DMS153 treated with DMSO at 0.1 percent for 48 hours (cell line): ENCODE measurements around the gene TEDDM1.
A peak's percentile ranks its signal among the peaks of the same experiment; 100 is the strongest.
"Not testable (repeated sequence)": the region's sequence is repeated elsewhere in the genome, so short reads cannot be mapped to it uniquely, and the experiment has no call there.

ENCODE experiments used
- DNase-seq: peaks from one replicate; lab custom pipeline; 2025; ENCODE audit not compliant: unreplicated experiment; lab: John Stamatoyannopoulos, UW

The TEDDM1 gene, protein sequence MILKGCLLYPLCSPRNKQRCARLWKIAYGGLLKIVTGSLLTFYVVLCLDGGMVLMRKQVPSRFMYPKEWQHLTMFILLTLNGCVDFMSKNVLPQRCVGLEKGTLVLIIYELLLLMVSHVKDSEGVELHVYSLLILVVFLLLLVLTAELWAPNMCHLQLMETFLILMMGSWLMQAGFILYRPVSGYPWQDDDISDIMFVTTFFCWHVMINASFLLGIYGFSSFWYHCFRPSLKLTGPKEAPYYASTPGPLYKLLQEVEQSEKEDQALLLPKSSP

DNA sequence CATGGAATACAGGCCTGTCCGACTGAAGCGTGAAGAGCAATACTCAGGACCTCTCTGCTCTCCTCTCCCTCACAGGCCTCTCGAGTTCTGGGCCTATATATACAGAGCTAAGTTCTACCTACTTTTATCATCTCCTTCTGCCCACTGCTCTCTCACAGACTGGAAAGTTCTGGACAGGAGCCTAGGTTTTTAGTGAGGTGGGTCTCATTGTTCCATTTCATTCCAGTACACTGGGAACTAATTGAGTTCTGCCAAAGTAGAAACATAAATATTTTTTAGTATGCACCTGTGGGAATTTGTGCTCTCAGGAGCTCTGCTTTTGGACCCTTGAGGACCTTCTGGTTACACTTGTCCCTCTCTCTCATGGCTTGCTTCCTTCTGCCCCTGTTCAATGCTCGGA is at the start of gene TEDDM1:
TSS of gene TEDDM1 (minus strand) at position 101 of the 400 bp plus-strand sequence. CDS start 182 bp downstream, outside the sequence.
- no peak for DNase-seq

DNA sequence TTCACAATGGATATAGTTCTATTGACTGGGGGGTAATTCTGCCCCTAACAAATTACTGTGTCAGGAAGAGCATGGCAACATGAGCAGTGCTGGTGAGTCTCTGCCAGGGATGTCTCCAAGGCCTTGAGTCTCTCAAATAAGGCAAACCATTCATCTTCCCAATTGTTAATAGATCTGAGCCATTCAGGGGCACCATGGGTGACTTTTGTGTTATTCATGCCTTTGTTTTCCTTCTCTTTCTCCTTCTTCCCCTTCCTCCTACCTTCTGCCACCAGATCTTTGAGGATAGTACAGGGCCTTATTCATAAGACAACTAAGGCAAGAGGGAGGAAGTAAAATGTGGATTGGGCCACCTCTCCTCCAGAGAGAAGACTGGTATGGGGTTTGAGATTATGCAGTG is 49.6 kb upstream of the TEDDM1 start, which contains the start of gene RGSL1:
TSS of gene RGSL1 (plus strand) at position 60 of the 400 bp plus-strand sequence. CDS start at position 80, 20 bp downstream.
- no peak for DNase-seq

DNA sequence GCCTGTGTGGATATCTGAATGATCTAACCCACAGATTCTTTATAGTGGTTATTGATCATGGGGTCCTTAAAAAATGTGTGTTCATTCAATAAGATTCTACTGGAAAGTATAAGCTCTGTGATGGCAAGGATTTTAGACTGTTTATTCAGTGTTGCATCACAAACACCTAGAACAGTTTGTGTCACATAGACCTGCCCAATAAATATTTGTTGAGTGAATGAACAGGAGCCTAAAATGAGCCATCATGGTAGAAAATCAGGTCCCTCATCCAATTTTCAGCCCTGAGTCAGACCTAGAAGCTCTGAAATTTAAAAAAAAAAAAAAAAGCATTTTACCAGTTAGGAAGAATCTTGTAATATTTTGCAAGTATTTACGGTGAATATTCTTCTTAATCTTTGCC is 47.2 kb upstream of the TEDDM1 start:
- no peak for DNase-seq

DNA sequence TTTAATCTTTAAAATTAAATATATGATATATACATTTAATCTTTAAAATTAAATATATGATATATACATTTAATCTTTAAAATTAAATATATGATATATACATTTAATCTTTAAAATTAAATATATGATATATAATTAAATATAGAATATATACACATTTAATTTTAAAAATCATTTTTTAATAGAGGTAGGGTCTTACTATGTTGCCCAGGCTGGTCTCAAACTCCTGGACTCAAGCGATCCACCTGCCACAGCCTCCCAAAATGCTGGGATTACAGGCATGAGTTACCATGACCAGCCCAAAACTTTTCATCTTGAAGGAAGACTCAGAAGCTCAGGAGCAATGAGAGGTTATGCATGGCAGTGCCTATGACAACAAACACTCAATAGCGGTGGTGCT is 46.7 kb upstream of the TEDDM1 start:
- not testable (repeated sequence) for DNase-seq

DNA sequence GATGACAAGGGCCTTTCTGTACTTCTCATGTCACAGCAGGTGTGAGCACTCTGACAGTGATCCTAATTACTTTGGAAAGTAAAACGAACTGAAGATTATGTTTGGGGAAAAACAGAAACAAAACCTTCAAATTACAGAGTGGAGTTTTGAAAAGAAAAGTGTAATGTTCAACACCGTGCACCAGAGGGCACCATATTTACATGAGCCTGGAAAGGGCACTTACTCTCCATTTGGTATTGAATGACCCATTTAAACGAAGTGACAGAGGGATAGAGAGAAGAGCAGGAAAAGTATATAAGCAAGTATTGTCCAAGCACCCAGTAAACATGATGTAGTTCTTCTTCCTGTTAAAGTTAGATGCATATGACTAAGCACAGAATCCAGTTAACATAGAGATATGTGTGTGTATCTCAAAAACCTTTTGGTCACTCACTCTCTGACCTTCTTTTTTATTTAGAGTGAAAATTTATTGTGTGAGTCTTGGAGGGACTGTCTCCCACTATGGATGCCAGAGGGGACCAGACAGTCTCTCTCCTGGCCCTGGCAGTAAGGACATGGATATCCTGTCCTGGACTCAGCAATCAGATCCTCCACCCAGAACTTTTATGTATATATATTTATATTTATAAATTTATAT is 45.7 kb upstream of the TEDDM1 start:
- DNase-seq = peak; percentile 85

DNA sequence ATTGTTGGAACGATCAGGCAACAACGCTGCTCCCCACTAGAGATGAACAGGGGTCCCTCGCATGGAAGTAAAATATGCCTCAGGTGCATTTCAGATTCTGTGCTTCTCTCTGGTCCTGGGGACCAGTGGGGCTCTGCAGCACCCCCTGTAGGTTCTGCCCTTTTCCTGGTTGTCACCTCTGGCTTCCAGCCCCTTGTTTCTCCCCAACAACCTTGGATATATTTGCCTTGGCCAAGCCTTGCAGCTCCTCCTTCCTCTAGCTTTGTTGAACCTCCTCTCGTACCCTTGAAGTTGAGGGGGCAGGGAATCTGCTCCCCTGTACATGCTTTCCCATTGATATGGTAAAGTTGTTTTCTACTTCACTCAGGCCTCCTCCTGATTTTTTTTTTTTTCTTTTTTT is 44.0 kb upstream of the TEDDM1 start:
- DNase-seq = no peak

DNA sequence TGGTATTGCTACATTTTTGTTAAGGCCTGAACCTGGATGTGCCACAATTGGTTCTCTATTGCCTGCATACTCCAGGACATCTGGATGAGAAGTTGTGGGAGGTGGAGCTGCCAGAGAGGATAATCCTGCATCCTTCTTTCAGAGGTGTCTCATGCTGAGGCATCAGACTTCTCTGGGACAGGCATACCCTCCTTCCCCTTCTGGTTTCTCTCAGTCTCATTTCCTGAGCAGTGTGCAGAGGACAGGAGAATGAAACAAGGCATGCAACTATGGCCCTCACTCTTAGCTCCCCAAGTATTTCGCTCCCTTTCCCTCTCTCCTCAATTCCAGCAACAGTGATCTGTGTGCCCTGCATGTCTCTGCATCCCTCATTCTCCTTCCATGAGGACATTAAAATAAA is 41.9 kb upstream of the TEDDM1 start:
- DNase-seq = no peak

DNA sequence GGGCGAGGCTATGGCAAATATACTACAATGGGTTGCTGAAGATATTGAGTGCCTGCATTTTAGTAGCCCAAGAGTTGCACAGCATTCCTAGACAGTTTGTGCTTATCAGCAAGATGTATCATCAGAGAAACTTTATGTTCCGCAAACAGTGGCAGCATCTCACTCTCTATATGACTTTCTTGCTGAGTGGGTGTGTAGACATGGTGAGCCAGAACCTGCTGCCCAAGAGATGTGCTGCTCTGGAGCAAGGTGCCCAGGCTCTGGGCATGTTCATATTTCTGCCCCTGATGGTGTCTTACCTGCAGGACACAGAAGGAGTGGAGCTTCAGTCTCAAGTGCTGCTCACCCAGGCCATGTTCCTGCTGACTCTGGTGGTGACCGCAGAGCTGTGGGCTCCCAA is 41.3 kb upstream of the TEDDM1 start:
- DNase-seq = no peak

DNA sequence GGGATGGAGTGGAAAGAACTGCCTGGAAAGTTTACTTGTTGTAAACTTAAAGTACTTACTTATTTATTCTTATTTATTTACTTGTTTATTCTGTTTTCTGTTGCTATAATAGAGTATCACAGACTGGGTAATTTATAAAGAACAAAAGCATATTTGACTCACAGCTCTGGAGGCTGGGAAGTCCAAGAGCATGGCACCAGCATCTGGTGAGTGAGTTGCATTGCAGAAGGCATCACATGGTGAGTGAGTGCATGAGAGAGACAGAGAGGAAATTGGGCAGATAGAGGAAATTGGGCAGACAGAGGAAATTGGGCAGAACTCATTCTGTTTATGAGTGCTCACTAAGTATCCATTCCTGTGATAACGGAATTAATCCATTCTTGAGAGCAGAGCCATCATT is 37.9 kb upstream of the TEDDM1 start:
- DNase-seq = no peak

DNA sequence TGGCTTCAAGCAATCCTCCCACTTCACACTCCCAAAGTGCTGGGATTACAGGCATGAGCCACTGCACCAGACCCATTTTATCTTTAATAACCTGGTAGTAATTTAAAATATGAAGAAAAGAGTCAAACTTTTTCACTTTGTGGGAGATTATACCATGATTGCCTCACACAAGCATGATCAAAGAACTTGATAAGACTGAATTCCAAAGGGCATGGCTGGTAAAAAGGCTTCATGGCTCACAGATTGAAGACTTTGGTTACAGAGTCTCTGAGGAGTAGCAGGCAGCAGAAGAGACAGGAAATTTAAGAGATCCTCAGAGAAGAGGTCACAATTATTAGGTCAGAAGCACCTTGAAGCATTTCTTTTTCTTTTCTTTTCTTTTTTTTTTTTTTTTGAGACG is 33.1 kb upstream of the TEDDM1 start:
- no peak for DNase-seq

DNA sequence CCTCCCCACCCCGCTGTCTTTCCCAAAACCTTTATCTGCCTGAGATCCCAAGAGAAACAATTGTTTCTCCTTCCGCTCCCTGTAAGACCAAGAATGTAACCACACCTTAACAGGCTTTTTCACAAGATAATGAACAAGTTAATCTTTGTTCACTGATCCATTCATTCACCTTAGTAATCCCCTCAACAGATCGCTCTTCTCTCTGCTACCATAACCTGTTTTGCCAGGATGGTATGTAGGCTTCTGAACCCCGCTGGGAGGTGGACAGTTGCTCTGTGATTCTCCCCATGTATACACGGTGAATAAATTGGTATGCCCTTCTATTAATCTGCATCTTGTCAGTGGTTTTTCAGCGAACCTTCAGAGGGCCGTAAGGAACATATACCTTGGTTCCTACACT is 30.8 kb upstream of the TEDDM1 start:
- DNase-seq = no peak

DNA sequence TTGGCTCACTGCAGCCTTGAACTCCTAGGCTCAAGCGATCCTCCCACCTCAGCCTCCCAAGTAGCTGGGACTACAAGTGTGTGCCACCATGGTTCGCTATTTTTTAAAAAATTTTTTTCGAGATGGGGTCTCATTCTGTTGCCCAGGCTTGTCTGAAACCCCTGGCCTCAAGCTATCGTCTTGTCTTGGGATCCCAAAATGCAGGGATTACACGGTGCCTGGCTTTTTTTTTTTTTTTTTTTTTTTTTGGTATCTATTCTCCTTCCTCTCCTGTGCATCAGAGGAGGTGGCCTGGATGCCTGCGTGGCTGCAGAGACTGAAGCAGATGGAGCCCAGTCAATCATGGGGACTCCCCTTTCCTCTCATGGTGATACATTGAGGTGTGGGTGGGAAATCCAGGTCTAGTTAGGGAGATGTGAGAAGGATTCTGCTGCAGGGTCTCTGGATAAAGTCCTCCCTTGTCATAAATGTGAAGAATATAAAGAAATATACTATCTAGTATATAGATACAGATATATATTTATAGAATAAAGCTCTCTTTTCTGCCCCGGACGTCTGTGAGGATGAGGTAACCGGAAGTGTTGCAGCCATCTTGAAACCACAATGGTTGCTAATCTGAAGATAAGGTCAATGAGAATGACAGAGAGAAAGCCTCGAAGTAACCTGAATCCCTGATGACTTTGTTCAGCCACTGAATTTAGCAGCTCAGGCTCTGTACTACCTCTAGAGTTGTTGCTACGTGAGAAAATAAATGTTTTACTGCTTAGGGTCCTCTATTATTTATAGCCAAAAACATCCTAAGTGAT is 30.0 kb upstream of the TEDDM1 start:
- DNase-seq = no peak

DNA sequence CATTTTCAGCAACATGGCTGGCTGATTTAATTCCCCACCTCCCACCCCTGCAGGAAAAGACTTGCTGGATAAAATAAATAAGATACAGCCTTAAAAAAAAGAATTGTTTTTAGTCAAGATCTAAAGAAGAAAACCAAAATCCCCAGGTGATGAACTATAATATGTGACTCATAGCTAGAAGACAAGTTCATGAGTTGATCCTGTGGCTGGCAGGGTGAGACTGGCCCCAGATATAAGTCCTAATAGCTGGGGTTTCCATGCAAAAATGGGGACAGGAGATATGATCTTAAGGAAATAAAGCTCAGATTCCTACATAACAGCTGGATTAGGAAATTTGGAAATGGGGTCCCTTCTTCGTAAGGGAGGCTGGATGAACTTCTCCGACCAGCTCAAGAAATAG is 27.6 kb upstream of the TEDDM1 start:
- no peak for DNase-seq

DNA sequence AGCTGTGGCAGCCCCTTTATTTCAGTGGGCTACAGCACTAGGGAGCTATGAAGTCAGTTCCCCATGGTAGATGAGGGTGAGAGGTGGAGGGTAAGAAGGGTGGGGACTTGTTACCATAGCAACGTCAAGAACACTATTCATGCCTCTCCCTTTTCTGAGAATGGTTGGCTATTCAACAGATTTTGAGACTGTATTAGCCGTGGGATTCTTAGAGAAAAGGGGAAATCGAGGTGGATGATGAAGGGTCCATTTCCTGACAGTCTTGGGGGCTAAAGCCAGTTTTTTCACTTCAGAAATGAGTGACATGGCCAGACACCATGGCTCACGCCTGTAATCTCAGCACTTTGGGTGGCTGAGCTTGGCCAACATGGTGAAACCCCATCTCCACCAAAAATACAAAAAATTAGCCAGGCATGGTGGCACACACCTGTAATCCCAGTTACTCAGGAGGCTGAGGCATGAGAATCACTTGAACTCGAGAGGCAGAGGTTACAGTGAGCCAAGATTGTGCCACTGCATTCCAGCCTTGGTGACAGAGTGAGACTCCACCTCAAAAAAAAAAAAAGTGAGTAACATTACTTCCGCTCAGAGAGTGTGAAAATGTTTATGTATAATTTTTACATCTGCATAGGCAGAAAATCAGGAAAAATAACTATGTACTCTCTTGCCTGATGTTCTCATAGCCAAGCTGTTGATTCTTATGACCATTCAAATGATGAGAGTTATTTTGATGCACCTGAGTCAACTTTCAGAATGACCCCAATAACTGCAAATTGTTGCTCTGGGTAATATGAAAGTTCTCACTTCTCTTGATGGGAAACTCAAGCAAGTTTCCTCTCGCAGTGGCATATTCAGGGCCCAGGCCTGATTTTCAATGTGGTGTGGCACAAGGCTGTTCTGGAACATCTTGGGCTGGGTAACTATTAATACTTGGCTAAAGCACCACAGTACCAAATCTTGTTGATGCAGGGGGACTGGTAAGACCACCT is 26.3 kb upstream of the TEDDM1 start:
- no peak for DNase-seq

DNA sequence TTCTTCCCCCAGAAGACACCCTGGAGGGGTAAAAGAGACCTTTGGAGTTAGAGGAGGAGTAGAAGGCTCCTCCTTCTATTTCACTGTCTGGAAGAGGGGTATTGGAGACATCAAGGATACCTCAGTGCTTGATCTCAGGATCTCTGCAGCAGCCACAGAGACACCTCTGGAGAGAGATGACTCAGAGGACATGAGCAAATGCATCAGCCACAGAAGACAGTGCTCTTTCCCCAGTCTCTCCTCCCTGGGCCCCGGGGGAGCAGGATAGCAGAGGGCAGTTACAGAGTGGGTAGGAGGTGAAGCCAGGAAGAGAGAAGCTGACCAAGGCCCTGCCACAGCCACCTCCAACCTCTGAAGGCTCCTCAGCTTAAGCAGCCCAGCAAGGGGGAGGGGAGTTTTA is 15.3 kb upstream of the TEDDM1 start:
- no peak for DNase-seq

DNA sequence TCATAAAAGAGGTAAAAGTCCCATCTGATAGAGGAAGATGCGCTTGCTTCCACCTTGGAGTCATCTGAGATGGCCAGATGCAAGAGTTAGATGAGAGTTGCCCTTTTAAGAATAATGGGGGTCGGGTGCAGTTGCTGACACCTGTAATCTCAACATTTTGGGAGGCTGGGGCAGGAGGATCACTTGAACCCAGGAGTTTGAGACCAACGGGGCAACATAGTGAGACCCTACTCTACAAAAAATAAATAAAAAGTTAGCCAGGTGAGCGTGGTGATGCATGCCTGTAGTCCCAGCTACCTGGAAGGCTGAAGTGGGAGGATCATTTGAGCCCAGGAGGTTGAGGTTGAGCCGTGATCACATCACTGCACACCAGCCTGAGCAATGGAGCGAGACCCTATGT is 13.5 kb upstream of the TEDDM1 start:
- DNase-seq = no peak

DNA sequence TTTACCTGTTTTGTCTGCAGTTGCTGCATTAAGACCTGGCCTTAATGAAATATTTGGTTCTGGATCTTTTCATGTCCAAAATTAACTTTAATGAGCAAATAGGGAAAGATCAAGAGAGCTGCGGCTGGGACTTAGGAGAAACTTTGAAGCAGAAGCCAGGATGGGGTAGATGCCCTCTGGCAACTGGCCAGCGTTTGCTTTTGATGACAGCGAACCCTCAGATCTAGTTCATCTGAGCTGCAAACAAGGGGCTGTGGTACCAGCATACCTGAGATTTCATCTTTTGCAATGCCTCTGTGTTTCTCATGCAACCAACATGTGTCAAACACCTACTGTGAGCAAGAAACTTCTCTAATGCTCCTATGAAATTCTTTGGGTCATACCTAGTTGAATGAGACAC is 13.0 kb upstream of the TEDDM1 start:
- DNase-seq = no peak

DNA sequence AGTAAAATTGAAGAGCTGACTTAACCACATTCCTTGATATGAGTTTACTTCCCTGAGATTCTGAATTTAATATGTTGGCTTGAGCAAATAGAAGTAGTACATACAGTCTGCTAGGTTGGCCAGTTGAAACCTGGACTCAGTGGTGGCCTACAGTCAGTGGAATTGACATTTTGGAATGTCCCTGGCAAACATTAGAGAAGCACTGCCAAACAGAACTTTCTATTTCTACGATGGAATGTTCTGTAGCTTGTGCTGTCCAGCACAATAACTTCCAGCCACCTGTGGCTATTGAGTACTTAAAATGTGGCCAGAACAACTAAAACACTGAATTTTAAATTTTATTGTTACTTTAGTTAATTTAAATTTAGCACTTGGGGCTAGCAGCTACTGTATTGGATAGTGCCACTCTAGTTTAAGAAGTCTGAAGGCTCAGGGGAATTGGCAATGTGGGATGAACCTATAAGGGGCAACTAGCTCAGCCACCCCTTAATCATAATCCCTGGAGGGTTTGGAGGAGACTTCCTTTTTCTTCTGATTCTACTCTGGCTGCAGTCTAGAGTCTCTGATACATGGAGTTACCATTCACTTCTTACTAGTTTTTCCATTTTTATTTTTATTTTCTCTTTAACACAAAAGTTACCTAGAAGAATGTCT is 10.3 kb upstream of the TEDDM1 start:
- no peak for DNase-seq

DNA sequence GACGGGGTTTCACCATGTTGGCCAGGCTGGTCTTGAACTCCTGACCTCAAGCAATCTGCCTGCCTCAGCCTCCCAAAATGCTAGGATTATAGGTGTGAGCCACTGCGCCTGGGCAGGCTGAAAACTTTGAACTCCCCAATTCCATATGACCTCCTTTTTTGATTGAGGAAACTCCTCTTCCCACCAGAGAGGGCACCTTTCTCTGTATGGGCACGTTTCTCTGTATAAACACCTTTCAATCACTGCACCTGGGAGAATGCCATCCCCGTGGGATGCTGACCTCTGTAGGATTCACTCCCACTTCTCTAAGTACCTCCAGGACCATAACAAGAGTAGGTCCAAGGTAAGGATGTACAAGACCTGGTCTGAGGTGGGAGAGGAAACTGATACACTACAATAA is 9.7 kb upstream of the TEDDM1 start:
- no peak for DNase-seq

DNA sequence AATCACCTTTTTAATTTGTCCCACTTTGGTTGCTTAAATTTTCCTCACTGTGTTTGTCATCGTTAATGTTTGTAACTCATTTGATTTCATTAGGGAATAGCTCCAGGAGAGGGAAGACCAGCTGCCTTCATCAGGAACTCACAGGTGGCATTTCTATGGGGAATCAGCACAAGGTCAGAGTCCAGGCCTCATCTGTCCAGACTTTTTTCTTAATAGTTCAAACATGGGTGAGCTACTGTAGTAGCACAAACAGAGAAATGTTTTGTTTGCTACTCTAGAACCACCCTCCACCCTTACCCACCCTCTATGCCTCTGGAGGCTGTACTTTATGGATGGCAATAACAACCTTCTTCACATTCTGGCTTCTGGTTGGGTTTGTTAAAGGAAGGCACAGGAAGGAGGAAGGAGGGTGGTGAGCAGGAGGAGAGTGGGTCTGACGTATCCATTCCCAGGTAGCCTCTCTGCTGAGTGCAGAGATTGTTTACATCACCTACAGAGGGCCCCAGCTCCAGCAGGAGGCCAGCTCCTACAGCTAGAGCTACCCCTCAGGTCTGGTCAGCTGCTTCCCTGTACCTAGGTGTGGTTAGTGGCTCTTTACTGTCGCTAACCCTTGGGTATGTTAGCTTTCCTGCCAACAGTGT is 8.1 kb upstream of the TEDDM1 start:
- DNase-seq = no peak
